Neural cell (in vitro differentiated cells): ENCODE data around the gene SSTR4. TPM values are rescaled to one million over a fixed set of nuclear protein-coding genes. Genes with fewer than 3 reads are reported as not detected.

ENCODE experiments used
- H2AFZ ChIP-seq: fragments of 200-600, 300-800 bp; sonication (generic), shearing (Covaris generic); 2 replicates; pipeline ENCODE4 v1.6.0; 2014; ENCODE audit warnings: low read depth, mild to moderate bottlenecking, antibody characterized with exemption, low read length, moderate library complexity
- H3F3A ChIP-seq: fragments of 200-600 bp; shearing (Covaris generic); 2 replicates; pipeline ENCODE4 v1.6.1; 2016; ENCODE audit warnings: mild to moderate bottlenecking, moderate library complexity, mixed read lengths, antibody characterized with exemption, low read length; ENCODE audit not compliant: insufficient read depth, poor library complexity, severe bottlenecking
- H3K27ac ChIP-seq: fragments of 200-600, 300-800 bp; sonication (generic), shearing (Covaris generic); 2 replicates; pipeline ENCODE4 v1.5.1; 2014; ENCODE audit warnings: mild to moderate bottlenecking, low read length, moderate library complexity
- H3K27me3 ChIP-seq: fragments of 300-800, 200-600 bp; sonication (generic), shearing (Covaris generic); 2 replicates; pipeline ENCODE4 v1.6.0; 2014; ENCODE audit warnings: mild to moderate bottlenecking, low read depth, low read length, moderate library complexity; ENCODE audit not compliant: insufficient read depth
- H3K36me3 ChIP-seq: fragments of 300-800, 200-600 bp; sonication (generic), shearing (Covaris generic); 2 replicates; pipeline ENCODE4 v1.5.1; 2014; ENCODE audit warnings: mild to moderate bottlenecking, antibody characterized with exemption, low read length, moderate library complexity; ENCODE audit not compliant: insufficient read depth
- H3K4me2 ChIP-seq: fragments of 300-800, 200-600 bp; sonication (generic), shearing (Covaris generic); 2 replicates; pipeline ENCODE4 v1.6.0; 2014; ENCODE audit warnings: mild to moderate bottlenecking, low read length
- H3K4me3 ChIP-seq: fragments of 300-800, 200-600 bp; sonication (generic), shearing (Covaris generic); 2 replicates; pipeline ENCODE4 v1.5.1; 2014; ENCODE audit warnings: mild to moderate bottlenecking, low read length, moderate library complexity
- H3K79me2 ChIP-seq: fragments of 200-600 bp; shearing (Covaris generic); replicated peaks from 2 replicates; pipeline ENCODE4 v1.6.0; 2014; ENCODE audit warnings: mild to moderate bottlenecking, low read length, moderate library complexity; ENCODE audit not compliant: insufficient read depth
- H3K9ac ChIP-seq: fragments of 300-800, 200-600 bp; sonication (generic), shearing (Covaris generic); 2 replicates; pipeline ENCODE4 v1.6.1; 2016; ENCODE audit warnings: mild to moderate bottlenecking, low read length, mixed read lengths
- H3K9me2 ChIP-seq: fragments of 200-600 bp; shearing (Covaris generic); 2 replicates; pipeline ENCODE4 v1.6.1; 2016; ENCODE audit warnings: mild to moderate bottlenecking, low read length, mixed read lengths; ENCODE audit not compliant: insufficient read depth
- H3K9me3 ChIP-seq: fragments of 200-600, 300-800 bp; sonication (generic), shearing (Covaris generic); 2 replicates; pipeline ENCODE4 v1.6.1; 2016; ENCODE audit warnings: mild to moderate bottlenecking, mixed run types, low read length, moderate library complexity, mixed read lengths
- H4K20me1 ChIP-seq: fragments of 200-600 bp; shearing (Covaris generic); 2 replicates; pipeline ENCODE4 v1.6.1; 2016; ENCODE audit warnings: mild to moderate bottlenecking, mixed run types; ENCODE audit not compliant: insufficient read depth
- CTCF ChIP-seq: fragments of 450-650 bp; IDR thresholded peaks from 2 replicates; pipeline ENCODE4 v1.5.1; 2014; ENCODE audit warnings: antibody characterized with exemption, mild to moderate bottlenecking, moderate library complexity; ENCODE audit not compliant: poor library complexity, severe bottlenecking
- EP300 ChIP-seq: fragments of 450-650 bp; conservative IDR thresholded peaks from 2 replicates; pipeline ENCODE4 v1.6.1; 2014; ENCODE audit warnings: antibody characterized with exemption, mild to moderate bottlenecking, moderate library complexity; ENCODE audit not compliant: poor library complexity, severe bottlenecking
- EZH2 ChIP-seq: fragments of 200-600, 300-800 bp; shearing (Covaris generic), sonication (generic); IDR thresholded peaks from 2 replicates; pipeline ENCODE4 v1.6.1; 2014; ENCODE audit warnings: antibody characterized with exemption, low read length, borderline replicate concordance, mild to moderate bottlenecking; ENCODE audit not compliant: insufficient read depth, poor library complexity, severe bottlenecking
- MXI1 ChIP-seq: fragments of 450-650 bp; conservative IDR thresholded peaks from 2 replicates; pipeline ENCODE4 v1.6.1; 2014; ENCODE audit warnings: antibody characterized with exemption, mild to moderate bottlenecking; ENCODE audit not compliant: poor library complexity, severe bottlenecking
- POLR2AphosphoS5 ChIP-seq: IDR thresholded peaks from 2 replicates; pipeline ENCODE4 v1.6.1; 2012
- RAD21 ChIP-seq: fragments of 450-650 bp; conservative IDR thresholded peaks from 2 replicates; pipeline ENCODE4 v1.6.1; 2014; ENCODE audit warnings: antibody characterized with exemption, mild to moderate bottlenecking, moderate library complexity
- REST ChIP-seq: IDR thresholded peaks from 2 replicates; pipeline ENCODE4 v1.6.1; 2012; ENCODE audit warnings: borderline replicate concordance
- SMC3 ChIP-seq: fragments of 450-650 bp; conservative IDR thresholded peaks from 2 replicates; pipeline ENCODE4 v1.6.1; 2014; ENCODE audit warnings: antibody characterized with exemption, mild to moderate bottlenecking, moderate library complexity; ENCODE audit not compliant: poor library complexity
- TAF1 ChIP-seq: IDR thresholded peaks from 2 replicates; pipeline ENCODE4 v1.6.1; 2012; ENCODE audit warnings: low read depth
- polyA plus RNA-seq: library from polyadenylated mRNA; depleted of rRNA; stranded (reverse); fragments of >200 nt; gene quantifications from 2 replicates; pipeline ENCODE4 v1.2.3, GENCODE V29; 2014

SSTR4 gene
- polyA plus RNA-seq, 1 donor from 2014 or later = not detected

- H3K4me3 ChIP-seq = no peak overlapping the region
- H3K27ac ChIP-seq = no peak overlapping the region
- H3K9me3 ChIP-seq = no peaks in the 10 kb centered on the region
- H3K36me3 ChIP-seq = no peaks in the 10 kb centered on the region
- H3K9ac ChIP-seq = no peak overlapping the region
- H3K9me2 ChIP-seq = no peaks in the 10 kb centered on the region
- no peak overlapping the region for H2AFZ ChIP-seq
- H3K79me2 ChIP-seq = no peaks in the 10 kb centered on the region
- no peaks in the 10 kb centered on the region for H4K20me1 ChIP-seq
- no peaks in the 10 kb centered on the region for H3F3A ChIP-seq
- H3K27me3 ChIP-seq = no peaks in the 10 kb centered on the region
- TF ChIP-seq CTCF (no peak), SMC3 (no peak), RAD21 (no peak), REST (no peak), TAF1 (no peak), EP300 (no peak), POLR2AphosphoS5 (no peak), EZH2 (no peak), MXI1 (no peak)
- no peak overlapping the region for H3K4me2 ChIP-seq
Measured at GRCh38 chr20:23018941-23019340, 16.2 kb upstream of the SSTR4 start.

GRCh38 chr20:23019403-23019802 is 15.7 kb upstream of the SSTR4 start:
- H3K4me3 ChIP-seq = no peak overlapping the region
- H2AFZ ChIP-seq = no peak overlapping the region
- H3K27me3 ChIP-seq = no peaks in the 10 kb centered on the region
- H3K9me2 ChIP-seq = no peaks in the 10 kb centered on the region
- no peak for TF ChIP-seq SMC3
- TF ChIP-seq EZH2 = no peak
- no peak overlapping the region for H3K9ac ChIP-seq
- no peaks in the 10 kb centered on the region for H4K20me1 ChIP-seq
- no peak overlapping the region for H3K4me2 ChIP-seq
- H3K79me2 ChIP-seq = no peaks in the 10 kb centered on the region
- H3K9me3 ChIP-seq = no peaks in the 10 kb centered on the region
- no peaks in the 10 kb centered on the region for H3F3A ChIP-seq
- no peak overlapping the region for H3K27ac ChIP-seq
- no peaks in the 10 kb centered on the region for H3K36me3 ChIP-seq
